Smooth muscle cell of the brain vasculature (primary cell): Measurements from ENCODE around the gene VEGFC.

Experiments used
- DNase-seq: peaks from one replicate; pipeline ENCODE4 v3.0.0-alpha.2; 2012; ENCODE audit warnings: low read depth, low spot score

Gene VEGFC

GRCh38 chr4:176680668-176681180 lies 112.0 kb downstream of the VEGFC start:
- DNase-seq: no peak

GRCh38 chr4:176676901-176677300 lies 115.8 kb downstream of the VEGFC start:
- no peak for DNase-seq

- DNase-seq: no peak
These were observed 116.9 kb downstream of the VEGFC start for GRCh38 chr4:176675810-176676209.

GRCh38 chr4:176671532-176671931 lies 121.2 kb downstream of the VEGFC start:
- no peak for DNase-seq

- DNase-seq: no peak
These were observed 124.4 kb downstream of the VEGFC start for GRCh38 chr4:176668324-176668723.

- DNase-seq: no peak
These were observed 127.8 kb downstream of the VEGFC start for GRCh38 chr4:176664964-176665363.

GRCh38 chr4:176660561-176660960 lies 132.2 kb downstream of the VEGFC start:
- DNase-seq: no peak

GRCh38 chr4:176656108-176656507 lies 136.6 kb downstream of the VEGFC start:
- DNase-seq: no peak

GRCh38 chr4:176654565-176655216 lies 138.0 kb downstream of the VEGFC start:
- no peak for DNase-seq

GRCh38 chr4:176653401-176654220 lies 139.1 kb downstream of the VEGFC start:
- DNase-seq: no peak

- no peak for DNase-seq
These were observed 146.4 kb downstream of the VEGFC start for GRCh38 chr4:176646311-176646710.

GRCh38 chr4:176645246-176645960 lies 147.3 kb downstream of the VEGFC start:
- no peak for DNase-seq

- no peak for DNase-seq
These were observed 150.2 kb downstream of the VEGFC start for GRCh38 chr4:176642472-176642871.

GRCh38 chr4:176641237-176641636 lies 151.5 kb downstream of the VEGFC start:
- no peak for DNase-seq

- no peak for DNase-seq
These were observed 153.7 kb downstream of the VEGFC start for GRCh38 chr4:176638992-176639391.

GRCh38 chr4:176636292-176636691 lies 156.4 kb downstream of the VEGFC start:
- no peak for DNase-seq

GRCh38 chr4:176635372-176636261 lies 157.1 kb downstream of the VEGFC start:
- DNase-seq: no peak
